GM18951 (cell line): Measurements from ENCODE around the gene SNF8.

Source experiments
- POLR2A ChIP-seq: IDR thresholded peaks from 4 replicates; pipeline ENCODE4 v1.6.1; 2011; ENCODE audit warnings: mild to moderate bottlenecking; ENCODE audit not compliant: insufficient read length, insufficient read depth; ENCODE audit errors: extremely low read depth
- in situ Hi-C: fragments of 300-500 bp; cut with MboI; formaldehyde crosslinking; loops from one replicate; pipeline ENCODE4 v1.12.0; 2022; ENCODE audit warnings: low sequenced_read_pairs, mixed read lengths, inconsistent platforms; ENCODE audit not compliant: unreplicated experiment

Gene SNF8

GRCh38 chr17:48915459-48916282 is 29.0 kb downstream of the SNF8 start:
- no peak for TF ChIP-seq POLR2A
- in situ Hi-C loops: no loop called here

GRCh38 chr17:48912476-48912875 is 32.2 kb downstream of the SNF8 start:
- TF ChIP-seq POLR2A: no peak
- in situ Hi-C loops: no loop called here

GRCh38 chr17:48910370-48910769 is 34.3 kb downstream of the SNF8 start:
- TF ChIP-seq POLR2A: no peak
- in situ Hi-C loops: no loop called here

- in situ Hi-C loops: no loop called here
- TF ChIP-seq POLR2A: no peak
Observed at GRCh38 chr17:48909783-48910182, 34.9 kb downstream of the SNF8 start.

GRCh38 chr17:48908853-48909394 is 35.7 kb downstream of the SNF8 start:
- TF ChIP-seq POLR2A: no peak
- in situ Hi-C loops: no loop called here

- peak; percentile 89 for TF ChIP-seq POLR2A
- in situ Hi-C loops: no loop called here
Observed at GRCh38 chr17:48908047-48908843, 36.4 kb downstream of the SNF8 start, which contains the start of gene UBE2Z. TSS of gene UBE2Z (plus strand) at chr17:48908407. CDS start at chr17:48908504, 97 bp downstream.

GRCh38 chr17:48907713-48908046 is 37.0 kb downstream of the SNF8 start:
- in situ Hi-C loops: no loop called here

GRCh38 chr17:48905987-48906515 is 38.6 kb downstream of the SNF8 start:
- TF ChIP-seq POLR2A: no peak

More at GRCh38 chr17:48907713-48908046, 37.0 kb downstream of the SNF8 start:
- TF ChIP-seq POLR2A: no peak

GRCh38 chr17:48904428-48904827 is 40.2 kb downstream of the SNF8 start:
- no peak for TF ChIP-seq POLR2A
- in situ Hi-C loops: no loop called here

More at GRCh38 chr17:48905987-48906515, 38.6 kb downstream of the SNF8 start:
- in situ Hi-C loops: no loop called here

GRCh38 chr17:48903401-48903800 is 41.2 kb downstream of the SNF8 start:
- no peak for TF ChIP-seq POLR2A

GRCh38 chr17:48901241-48901640 is 43.4 kb downstream of the SNF8 start:
- no peak for TF ChIP-seq POLR2A
- in situ Hi-C loops: no loop called here

More at GRCh38 chr17:48903401-48903800, 41.2 kb downstream of the SNF8 start:
- in situ Hi-C loops: no loop called here

GRCh38 chr17:48894886-48895285 is 49.8 kb downstream of the SNF8 start:
- no peak for TF ChIP-seq POLR2A
- in situ Hi-C loops: no loop called here

- in situ Hi-C loops: no loop called here
Observed at GRCh38 chr17:48893646-48894508, 50.8 kb downstream of the SNF8 start.

More at GRCh38 chr17:48893646-48894508, 50.8 kb downstream of the SNF8 start:
- no peak for TF ChIP-seq POLR2A
